HepG2 (cell line): ENCODE data around the gene PDK2. TPM values are rescaled to one million over a fixed set of nuclear protein-coding genes. Genes with fewer than 3 reads are reported as not detected.

ENCODE experiments used
- AGO2 ChIP-seq: fragments of 200-400 bp; formaldehyde crosslinking; optimal IDR thresholded peaks from 2 replicates; pipeline ENCODE3; 2017; ENCODE audit warnings: mild to moderate bottlenecking, low read depth, low read length, moderate library complexity
- AKAP8 ChIP-seq: sonication (generic); formaldehyde crosslinking; IDR thresholded peaks from 2 replicates; pipeline ENCODE4 v1.5.1; 2020; ENCODE audit warnings: mild to moderate bottlenecking, missing genetic modification reagents
- FOXC1 ChIP-seq: sonication (generic); formaldehyde crosslinking; IDR thresholded peaks from 2 replicates; pipeline ENCODE4 v1.8.0; 2022; ENCODE audit warnings: mild to moderate bottlenecking, missing genetic modification reagents, borderline replicate concordance
- HNRNPH1 ChIP-seq: fragments of 200-400 bp; formaldehyde crosslinking; optimal IDR thresholded peaks from 2 replicates; pipeline ENCODE3; 2017; ENCODE audit warnings: mild to moderate bottlenecking, low read depth, low read length
- ISL2 ChIP-seq: sonication (generic); formaldehyde crosslinking; IDR thresholded peaks from 2 replicates; pipeline ENCODE4 v1.5.0; 2020; ENCODE audit warnings: missing genetic modification reagents
- KLF12 ChIP-seq: sonication (generic); formaldehyde crosslinking; IDR thresholded peaks from 2 replicates; pipeline ENCODE4 v1.4.0; 2020; ENCODE audit warnings: missing genetic modification reagents, borderline replicate concordance
- MTF1 ChIP-seq: sonication (generic); formaldehyde crosslinking; IDR thresholded peaks from 2 replicates; pipeline ENCODE4 v1.5.0; 2020; ENCODE audit warnings: missing genetic modification reagents
- PAWR ChIP-seq: sonication (generic); formaldehyde crosslinking; IDR thresholded peaks from 2 replicates; pipeline ENCODE4 v1.4.0; 2020; ENCODE audit warnings: missing genetic modification reagents, mild to moderate bottlenecking, borderline replicate concordance
- SRSF4 ChIP-seq: fragments of 200-400 bp; formaldehyde crosslinking; IDR thresholded peaks from one replicate; pipeline ENCODE4 v1.6.1; 2018; ENCODE audit warnings: mild to moderate bottlenecking, low read depth, low read length, moderate library complexity; ENCODE audit not compliant: poor library complexity, severe bottlenecking
- XBP1 ChIP-seq: sonication (generic); formaldehyde crosslinking; IDR thresholded peaks from 2 replicates; pipeline ENCODE4 v1.5.0; 2020; ENCODE audit warnings: missing genetic modification reagents
- ZBTB21 ChIP-seq: sonication (generic); formaldehyde crosslinking; IDR thresholded peaks from 2 replicates; pipeline ENCODE4 v1.4.0; 2020; ENCODE audit warnings: missing genetic modification reagents
- ZNF232 ChIP-seq: sonication (generic); formaldehyde crosslinking; IDR thresholded peaks from 2 replicates; pipeline ENCODE4 v1.4.0; 2020; ENCODE audit warnings: missing genetic modification reagents, borderline replicate concordance
- ZNF550 ChIP-seq: sonication (generic); formaldehyde crosslinking; IDR thresholded peaks from 2 replicates; pipeline ENCODE4 v1.4.0; 2020; ENCODE audit warnings: mild to moderate bottlenecking, missing genetic modification reagents, borderline replicate concordance
- ZNF569 ChIP-seq: sonication (generic); formaldehyde crosslinking; IDR thresholded peaks from 2 replicates; pipeline ENCODE4 v1.5.0; 2020; ENCODE audit warnings: mild to moderate bottlenecking, missing genetic modification reagents, moderate library complexity, borderline replicate concordance
- ZNF629 ChIP-seq: sonication (generic); formaldehyde crosslinking; conservative IDR thresholded peaks from 2 replicates; pipeline ENCODE4 v1.5.0; 2020; ENCODE audit warnings: missing genetic modification reagents
- polyA plus RNA-seq, 8 experiments: library from polyadenylated mRNA; depleted of rRNA in 3 of 8; stranded (reverse) in 7 of 8; unstranded in 1 of 8; fragments of >200 nt; fragmentation: Illumina TruSeq in 4 of 8; extraction: Trizol in 4 of 8; gene quantifications; 2 replicates each; pipeline versions ENCODE4 v1.2.1 to v1.2.3, GENCODE V29; 2011 to 2016; ENCODE audit warnings: low read depth in 4 of 8, missing spikeins in 1 of 8, mixed read lengths in 1 of 8; ENCODE audit not compliant: insufficient read depth in 1 of 8
- total RNA-seq, 5 experiments: library from RNA; depleted of rRNA; stranded (reverse); fragments of >200 nt; fragmentation: Illumina TruSeq; extraction: Trizol; gene quantifications; 2 replicates each; pipeline ENCODE4 v1.2.3, GENCODE V29; 2016; ENCODE audit warnings: low read depth in 1 of 5
- TF ChIP-seq, protein P1 (sequence below): sonication (generic); formaldehyde crosslinking; IDR thresholded peaks from 2 replicates; pipeline ENCODE4; 2020; ENCODE audit warnings: missing genetic modification reagents, mild to moderate bottlenecking, borderline replicate concordance
- TF ChIP-seq, protein P2 (sequence below): sonication (generic); formaldehyde crosslinking; IDR thresholded peaks from 2 replicates; pipeline ENCODE4 v1.4.0; 2020; ENCODE audit warnings: mild to moderate bottlenecking, missing genetic modification reagents, borderline replicate concordance
- TF ChIP-seq, protein P3 (sequence below): sonication (generic); formaldehyde crosslinking; IDR thresholded peaks from 2 replicates; pipeline ENCODE4 v1.5.0; 2020; ENCODE audit warnings: missing genetic modification reagents

PDK2 gene
- total and polyA plus RNA-seq, 2 of the 13 experiments (the other 11 are each of a cell fraction or from before 2014, with no cell fraction given): 18.5 to 59.7 TPM

DNA sequence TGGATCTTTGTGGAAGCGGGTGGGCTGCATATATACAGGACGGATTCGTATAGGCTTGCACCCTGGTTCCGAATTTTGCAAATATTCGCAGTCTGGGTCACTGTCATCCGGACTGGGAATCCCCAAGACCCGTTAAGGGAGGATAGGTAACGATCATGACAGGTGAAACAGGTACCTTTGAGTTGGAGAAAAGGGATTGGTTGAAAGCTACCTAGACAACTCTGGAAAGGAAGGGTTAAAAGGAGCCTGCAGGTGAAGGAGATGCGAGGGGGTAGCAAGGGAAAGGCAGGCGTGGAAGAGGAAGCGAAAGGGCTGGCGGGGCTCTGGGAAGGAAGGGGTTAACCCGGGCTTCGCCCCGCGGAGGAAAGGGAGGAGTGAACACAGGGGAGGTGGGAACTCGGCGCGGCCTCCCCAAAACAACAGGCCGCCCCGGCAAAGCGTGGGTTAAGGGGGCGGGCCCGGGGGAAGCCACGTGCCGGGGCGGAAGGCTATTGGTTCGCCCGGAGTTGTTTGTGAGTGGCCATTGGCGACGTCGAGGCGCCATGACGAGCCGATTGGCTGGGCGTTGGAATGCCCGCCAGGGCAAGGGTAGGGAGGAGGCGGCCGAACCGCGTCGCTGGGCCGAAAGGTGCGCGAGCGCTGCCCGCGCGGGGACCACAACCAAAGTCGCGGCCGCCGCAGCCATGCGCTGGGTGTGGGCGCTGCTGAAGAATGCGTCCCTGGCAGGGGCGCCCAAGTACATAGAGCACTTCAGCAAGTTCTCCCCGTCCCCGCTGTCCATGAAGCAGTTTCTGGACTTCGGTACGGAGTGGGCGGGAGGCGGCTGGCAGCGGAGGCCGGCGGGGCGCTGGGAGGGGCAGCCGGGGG is at the start of gene PDK2 (continued):
- TF ChIP-seq, protein P1, sequence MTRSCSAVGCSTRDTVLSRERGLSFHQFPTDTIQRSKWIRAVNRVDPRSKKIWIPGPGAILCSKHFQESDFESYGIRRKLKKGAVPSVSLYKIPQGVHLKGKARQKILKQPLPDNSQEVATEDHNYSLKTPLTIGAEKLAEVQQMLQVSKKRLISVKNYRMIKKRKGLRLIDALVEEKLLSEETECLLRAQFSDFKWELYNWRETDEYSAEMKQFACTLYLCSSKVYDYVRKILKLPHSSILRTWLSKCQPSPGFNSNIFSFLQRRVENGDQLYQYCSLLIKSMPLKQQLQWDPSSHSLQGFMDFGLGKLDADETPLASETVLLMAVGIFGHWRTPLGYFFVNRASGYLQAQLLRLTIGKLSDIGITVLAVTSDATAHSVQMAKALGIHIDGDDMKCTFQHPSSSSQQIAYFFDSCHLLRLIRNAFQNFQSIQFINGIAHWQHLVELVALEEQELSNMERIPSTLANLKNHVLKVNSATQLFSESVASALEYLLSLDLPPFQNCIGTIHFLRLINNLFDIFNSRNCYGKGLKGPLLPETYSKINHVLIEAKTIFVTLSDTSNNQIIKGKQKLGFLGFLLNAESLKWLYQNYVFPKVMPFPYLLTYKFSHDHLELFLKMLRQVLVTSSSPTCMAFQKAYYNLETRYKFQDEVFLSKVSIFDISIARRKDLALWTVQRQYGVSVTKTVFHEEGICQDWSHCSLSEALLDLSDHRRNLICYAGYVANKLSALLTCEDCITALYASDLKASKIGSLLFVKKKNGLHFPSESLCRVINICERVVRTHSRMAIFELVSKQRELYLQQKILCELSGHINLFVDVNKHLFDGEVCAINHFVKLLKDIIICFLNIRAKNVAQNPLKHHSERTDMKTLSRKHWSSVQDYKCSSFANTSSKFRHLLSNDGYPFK (CRISPR knock-in tag): peak; percentile 69; the same call in 1 of the 2 replicates
- TF ChIP-seq AGO2 (peak; percentile 17), MTF1 (CRISPR knock-in tag) (no peak), FOXC1 (CRISPR knock-in tag) (peak; percentile 73; the same call in 1 of the 2 replicates), SRSF4 (no peak), AKAP8 (CRISPR knock-in tag) (peak; percentile 78), ISL2 (CRISPR knock-in tag) (peak; percentile 66), ZNF629 (CRISPR knock-in tag) (peak; percentile 11; the same call in 1 of the 2 replicates), PAWR (0 out of 2 replicates have a peak, but pooled peaks have one; percentile 57), ZNF232 (peak; percentile 65; the same call in 1 of the 2 replicates), HNRNPH1 (no peak), XBP1 (CRISPR knock-in tag) (no peak; the same call in 1 of the 2 replicates), ZNF569 (CRISPR knock-in tag) (no peak), ZNF550 (peak; percentile 76; the same call in 1 of the 2 replicates), KLF12 (CRISPR knock-in tag) (no peak), ZBTB21 (0 out of 2 replicates have a peak, but pooled peaks have one; percentile 15)
- TF ChIP-seq, protein P2, sequence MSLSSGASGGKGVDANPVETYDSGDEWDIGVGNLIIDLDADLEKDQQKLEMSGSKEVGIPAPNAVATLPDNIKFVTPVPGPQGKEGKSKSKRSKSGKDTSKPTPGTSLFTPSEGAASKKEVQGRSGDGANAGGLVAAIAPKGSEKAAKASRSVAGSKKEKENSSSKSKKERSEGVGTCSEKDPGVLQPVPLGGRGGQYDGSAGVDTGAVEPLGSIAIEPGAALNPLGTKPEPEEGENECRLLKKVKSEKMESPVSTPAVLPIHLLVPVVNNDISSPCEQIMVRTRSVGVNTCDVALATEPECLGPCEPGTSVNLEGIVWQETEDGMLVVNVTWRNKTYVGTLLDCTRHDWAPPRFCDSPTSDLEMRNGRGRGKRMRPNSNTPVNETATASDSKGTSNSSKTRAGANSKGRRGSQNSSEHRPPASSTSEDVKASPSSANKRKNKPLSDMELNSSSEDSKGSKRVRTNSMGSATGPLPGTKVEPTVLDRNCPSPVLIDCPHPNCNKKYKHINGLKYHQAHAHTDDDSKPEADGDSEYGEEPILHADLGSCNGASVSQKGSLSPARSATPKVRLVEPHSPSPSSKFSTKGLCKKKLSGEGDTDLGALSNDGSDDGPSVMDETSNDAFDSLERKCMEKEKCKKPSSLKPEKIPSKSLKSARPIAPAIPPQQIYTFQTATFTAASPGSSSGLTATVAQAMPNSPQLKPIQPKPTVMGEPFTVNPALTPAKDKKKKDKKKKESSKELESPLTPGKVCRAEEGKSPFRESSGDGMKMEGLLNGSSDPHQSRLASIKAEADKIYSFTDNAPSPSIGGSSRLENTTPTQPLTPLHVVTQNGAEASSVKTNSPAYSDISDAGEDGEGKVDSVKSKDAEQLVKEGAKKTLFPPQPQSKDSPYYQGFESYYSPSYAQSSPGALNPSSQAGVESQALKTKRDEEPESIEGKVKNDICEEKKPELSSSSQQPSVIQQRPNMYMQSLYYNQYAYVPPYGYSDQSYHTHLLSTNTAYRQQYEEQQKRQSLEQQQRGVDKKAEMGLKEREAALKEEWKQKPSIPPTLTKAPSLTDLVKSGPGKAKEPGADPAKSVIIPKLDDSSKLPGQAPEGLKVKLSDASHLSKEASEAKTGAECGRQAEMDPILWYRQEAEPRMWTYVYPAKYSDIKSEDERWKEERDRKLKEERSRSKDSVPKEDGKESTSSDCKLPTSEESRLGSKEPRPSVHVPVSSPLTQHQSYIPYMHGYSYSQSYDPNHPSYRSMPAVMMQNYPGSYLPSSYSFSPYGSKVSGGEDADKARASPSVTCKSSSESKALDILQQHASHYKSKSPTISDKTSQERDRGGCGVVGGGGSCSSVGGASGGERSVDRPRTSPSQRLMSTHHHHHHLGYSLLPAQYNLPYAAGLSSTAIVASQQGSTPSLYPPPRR (CRISPR knock-in tag): 0 out of 2 replicates have a peak, but pooled peaks have one; percentile 23
- TF ChIP-seq, protein P3, sequence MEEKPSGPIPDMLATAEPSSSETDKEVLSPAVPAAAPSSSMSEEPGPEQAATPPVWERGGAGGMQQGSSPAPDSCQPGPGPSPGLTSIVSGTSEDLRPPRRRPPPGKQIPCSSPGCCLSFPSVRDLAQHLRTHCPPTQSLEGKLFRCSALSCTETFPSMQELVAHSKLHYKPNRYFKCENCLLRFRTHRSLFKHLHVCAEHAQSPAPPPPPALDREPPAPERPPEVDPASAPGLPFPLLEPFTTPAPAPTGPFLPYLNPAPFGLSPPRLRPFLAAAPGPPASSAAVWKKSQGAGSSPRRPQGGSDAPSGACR (CRISPR knock-in tag): peak; percentile 68; the same call in 1 of the 2 replicates
